PC-9 (cell line): ENCODE results near the gene CLNK. TPM values are rescaled to one million over a fixed set of nuclear protein-coding genes. Genes with fewer than 3 reads are reported as not detected.

ENCODE experiments used
- BruUV-seq: library from RNA; stranded (reverse); fragments of 400-500 nt; replicated peaks from 2 replicates; lab custom pipeline; 2021; lab: Mats Ljungman, UMichigan
- CTCF ChIA-PET: fragments of 300-600 bp; sonication (Branson Sonifier 250); formaldehyde crosslinking; loops from one replicate; lab custom pipeline; 2022; ENCODE audit warnings: antibody characterized with exemption; lab: Charles Lee
- POLR2A ChIA-PET: fragments of 300-600 bp; sonication (Branson Sonifier 250); formaldehyde crosslinking; loops from one replicate; lab custom pipeline; 2022; ENCODE audit warnings: antibody characterized with exemption; ENCODE audit not compliant: unreplicated experiment; lab: Charles Lee
- DNase-seq, 2 experiments: peaks; one replicate each; pipeline versions ENCODE4 v3.0.0 to v3.0.0-alpha.2; 2015 to 2022; ENCODE audit warnings: mixed read lengths in 1 of 2
- H2AFZ ChIP-seq: fragments of 200-600 bp; sonication (generic); 2 replicates; pipeline ENCODE4 v1.8.1; 2017; ENCODE audit warnings: antibody characterized with exemption
- H3F3A ChIP-seq: fragments of 200-600 bp; sonication (generic); 2 replicates; pipeline ENCODE4 v1.8.1; 2017; ENCODE audit warnings: antibody characterized with exemption, mild to moderate bottlenecking, low read depth; ENCODE audit not compliant: insufficient read depth
- H3K27ac ChIP-seq: fragments of 200-600 bp; sonication (generic); 2 replicates; pipeline ENCODE4 v1.6.1; 2016; ENCODE audit warnings: mixed run types
- H3K27me3 ChIP-seq: fragments of 200-600 bp; sonication (generic); 2 replicates; pipeline ENCODE4 v1.6.1; 2016; ENCODE audit warnings: low read depth, mixed run types; ENCODE audit not compliant: insufficient read depth
- H3K36me3 ChIP-seq: fragments of 200-600 bp; sonication (generic); 2 replicates; pipeline ENCODE4 v1.6.1; 2016; ENCODE audit warnings: low read depth, mixed run types
- H3K4me1 ChIP-seq: fragments of 200-600 bp; sonication (generic); replicated peaks from 2 replicates; pipeline ENCODE4 v1.6.1; 2016; ENCODE audit warnings: mixed run types; ENCODE audit not compliant: insufficient read depth
- H3K4me2 ChIP-seq: fragments of 200-600 bp; sonication (generic); 2 replicates; pipeline ENCODE4 v1.6.1; 2017; ENCODE audit warnings: mixed run types
- H3K4me3 ChIP-seq: fragments of 200-600 bp; sonication (generic); 2 replicates; pipeline ENCODE4 v1.6.1; 2016; ENCODE audit warnings: mixed run types
- H3K79me2 ChIP-seq: fragments of 200-600 bp; sonication (generic); 2 replicates; pipeline ENCODE4 v1.6.1; 2017; ENCODE audit warnings: low read depth, mixed run types
- H3K9me2 ChIP-seq: fragments of 200-600 bp; sonication (generic); 2 replicates; pipeline ENCODE4 v1.8.1; 2017; ENCODE audit warnings: mild to moderate bottlenecking; ENCODE audit not compliant: insufficient read depth
- H3K9me3 ChIP-seq: fragments of 200-600 bp; sonication (generic); 2 replicates; pipeline ENCODE4 v1.8.1; 2016; ENCODE audit warnings: low read depth; ENCODE audit not compliant: insufficient read depth
- H4K20me1 ChIP-seq: fragments of 200-600 bp; sonication (generic); 2 replicates; pipeline ENCODE4 v1.8.1; 2017; ENCODE audit not compliant: insufficient read depth
- CTCF ChIP-seq: fragments of 200-600 bp; sonication (generic); conservative IDR thresholded peaks from 2 replicates; pipeline ENCODE4 v1.6.1; 2017; ENCODE audit warnings: mixed run types, antibody characterized with exemption, mild to moderate bottlenecking, moderate library complexity
- EZH2 ChIP-seq: fragments of 200-600 bp; sonication (generic); IDR thresholded peaks from 2 replicates; pipeline ENCODE4 v1.8.0; 2017; ENCODE audit warnings: antibody characterized with exemption, low read depth
- intact Hi-C: fragments of 100-400 bp; cut with micrococcal nuclease; formaldehyde crosslinking; loops from one replicate; pipeline ENCODE4 v1.10.0; 2022; ENCODE audit not compliant: unreplicated experiment
- total RNA-seq: library from RNA; stranded (reverse); gene quantifications from 2 replicates; pipeline ENCODE4 v1.2.3, GENCODE V29; 2021

Gene CLNK
- total RNA-seq, 1 experiment from 2014 or later: not detected

GRCh38 chr4:10728016-10728415 lies 43.4 kb upstream of the CLNK start:
- no peaks in the 10 kb centered on the region for H3K36me3 ChIP-seq
- no peaks in the 10 kb centered on the region for H3K4me1 ChIP-seq
- intact Hi-C loops: no loop called here
- H3K9me3 ChIP-seq: no peaks in the 10 kb centered on the region
- no peaks in the 10 kb centered on the region for H3F3A ChIP-seq
- ChIA-PET POLR2A (no interaction called here), CTCF (no interaction called here)
- H3K9me2 ChIP-seq: no peaks in the 10 kb centered on the region
- no peaks in the 10 kb centered on the region for H3K27me3 ChIP-seq
- TF ChIP-seq CTCF (no peak), EZH2 (no peak)
- no peaks in the 10 kb centered on the region for H4K20me1 ChIP-seq
- H3K79me2 ChIP-seq: no peaks in the 10 kb centered on the region
- BruUV-seq: no TSS peak
- H3K4me3 ChIP-seq: no peak overlapping the region
- no peak overlapping the region for H3K4me2 ChIP-seq
- no peak overlapping the region for H3K27ac ChIP-seq
- DNase-seq: no peak
- H2AFZ ChIP-seq: no peak overlapping the region

- no TSS peak for BruUV-seq
- intact Hi-C loops: no loop called here
- H3K27ac ChIP-seq: no peak overlapping the region
These were observed 42.7 kb upstream of the CLNK start for GRCh38 chr4:10727140-10727880.

GRCh38 chr4:10722957-10723356 lies 38.4 kb upstream of the CLNK start:
- ChIA-PET CTCF (no interaction called here), POLR2A (no interaction called here)
- Histone ChIP-seq H3K4me1 (no peaks in the 10 kb centered on the region), H3K9me2 (no peaks in the 10 kb centered on the region), H3K79me2 (no peaks in the 10 kb centered on the region), H3K27me3 (no peaks in the 10 kb centered on the region), H3K4me2 (no peak overlapping the region), H4K20me1 (no peaks in the 10 kb centered on the region), H3K27ac (no peak overlapping the region), H3K36me3 (no peaks in the 10 kb centered on the region), H2AFZ (no peak overlapping the region), H3F3A (no peaks in the 10 kb centered on the region), H3K4me3 (no peak overlapping the region), H3K9me3 (no peaks in the 10 kb centered on the region)
- no peak for DNase-seq
- TF ChIP-seq EZH2 (no peak), CTCF (no peak)
- no TSS peak for BruUV-seq
- intact Hi-C loops: no loop called here

More at GRCh38 chr4:10727140-10727880, 42.7 kb upstream of the CLNK start:
- Histone ChIP-seq H4K20me1 (no peaks in the 10 kb centered on the region), H3K27me3 (no peaks in the 10 kb centered on the region), H3K4me3 (no peak overlapping the region), H3K79me2 (no peaks in the 10 kb centered on the region), H2AFZ (no peak overlapping the region), H3K4me1 (no peaks in the 10 kb centered on the region), H3K9me3 (no peaks in the 10 kb centered on the region), H3K36me3 (no peaks in the 10 kb centered on the region), H3K4me2 (no peak overlapping the region), H3K9me2 (no peaks in the 10 kb centered on the region), H3F3A (no peaks in the 10 kb centered on the region)
- no peak for TF ChIP-seq CTCF
- ChIA-PET CTCF (interaction anchor here (0.6 kb wide), 1 partner anchor 229 kb away, joined by 3 read pairs; no protein-coding TSS in a partner anchor), POLR2A (no interaction called here)
- no peak for DNase-seq
